ENCODE measurements around the gene USP43.

The USP43 gene

GRCh38 chr17:9676084-9676483 is 30.8 kb downstream of the USP43 start:
- no peak overlapping the region for H3K9ac ChIP-seq (ENCODE audit: low read depth in 1 of 2, low read length in 2 of 2)
- H3K4me3 ChIP-seq (ENCODE audit: low read depth in 1 of 2, low read length in 2 of 2), result no peak overlapping the region
- H3K9me3 ChIP-seq (ENCODE audit: control insufficient read depth in 1 of 2, low read length in 2 of 2), result peaks cover 5 to 9% of the 10 kb centered on the region in 2 donors
- H3K36me3 ChIP-seq (ENCODE audit: control insufficient read depth in 1 of 2, insufficient read depth in 2 of 2, low read length in 2 of 2), result peaks cover 11 to 15% of the 10 kb centered on the region in 2 donors
- no peak overlapping the region for H3K27ac ChIP-seq (ENCODE audit: low read depth, low read length)
- H3K27me3 ChIP-seq (ENCODE audit: control insufficient read depth in 1 of 2, insufficient read depth in 2 of 2, low read length in 2 of 2), result no peaks in the 10 kb centered on the region
- no peaks in the 10 kb centered on the region for H3K4me1 ChIP-seq (ENCODE audit: control insufficient read depth in 1 of 2, insufficient read depth in 2 of 2, low read length in 2 of 2)

- no peak overlapping the region for H3K4me3 ChIP-seq (ENCODE audit: low read depth in 1 of 2, low read length in 2 of 2)
- peaks cover 5 to 9% of the 10 kb centered on the region in 2 donors for H3K9me3 ChIP-seq (ENCODE audit: control insufficient read depth in 1 of 2, low read length in 2 of 2)
- H3K9ac ChIP-seq (ENCODE audit: low read depth in 1 of 2, low read length in 2 of 2), result no peak overlapping the region
- H3K4me1 ChIP-seq (ENCODE audit: control insufficient read depth in 1 of 2, insufficient read depth in 2 of 2, low read length in 2 of 2), result no peaks in the 10 kb centered on the region
- no peak overlapping the region for H3K27ac ChIP-seq (ENCODE audit: low read depth, low read length)
- no peaks in the 10 kb centered on the region for H3K27me3 ChIP-seq (ENCODE audit: control insufficient read depth in 1 of 2, insufficient read depth in 2 of 2, low read length in 2 of 2)
- H3K36me3 ChIP-seq (ENCODE audit: control insufficient read depth in 1 of 2, insufficient read depth in 2 of 2, low read length in 2 of 2), result peaks cover 11 to 15% of the 10 kb centered on the region in 2 donors
Observed at GRCh38 chr17:9676820-9677310, 31.5 kb downstream of the USP43 start.

- Histone ChIP-seq H3K4me3 (ENCODE audit: low read depth in 1 of 2, low read length in 2 of 2) (no peak overlapping the region), H3K27ac (ENCODE audit: low read depth, low read length) (no peak overlapping the region), H3K9me3 (ENCODE audit: control insufficient read depth in 1 of 2, low read length in 2 of 2) (peaks cover 5 to 9% of the 10 kb centered on the region in 2 donors), H3K36me3 (ENCODE audit: control insufficient read depth in 1 of 2, insufficient read depth in 2 of 2, low read length in 2 of 2) (peaks cover 13% of the 10 kb centered on the region in 2 donors), H3K9ac (ENCODE audit: low read depth in 1 of 2, low read length in 2 of 2) (no peak overlapping the region), H3K4me1 (ENCODE audit: control insufficient read depth in 1 of 2, insufficient read depth in 2 of 2, low read length in 2 of 2) (no peaks in the 10 kb centered on the region), H3K27me3 (ENCODE audit: control insufficient read depth in 1 of 2, insufficient read depth in 2 of 2, low read length in 2 of 2) (no peaks in the 10 kb centered on the region)
Observed at GRCh38 chr17:9677411-9677810, 32.1 kb downstream of the USP43 start.

GRCh38 chr17:9677896-9678295 is 32.6 kb downstream of the USP43 start:
- Histone ChIP-seq H3K4me3 (ENCODE audit: low read depth in 1 of 2, low read length in 2 of 2) (no peak overlapping the region), H3K9me3 (ENCODE audit: control insufficient read depth in 1 of 2, low read length in 2 of 2) (peaks cover 5 to 9% of the 10 kb centered on the region in 2 donors), H3K9ac (ENCODE audit: low read depth in 1 of 2, low read length in 2 of 2) (no peak overlapping the region), H3K4me1 (ENCODE audit: control insufficient read depth in 1 of 2, insufficient read depth in 2 of 2, low read length in 2 of 2) (no peaks in the 10 kb centered on the region), H3K27ac (ENCODE audit: low read depth, low read length) (no peak overlapping the region), H3K27me3 (ENCODE audit: control insufficient read depth in 1 of 2, insufficient read depth in 2 of 2, low read length in 2 of 2) (no peaks in the 10 kb centered on the region), H3K36me3 (ENCODE audit: control insufficient read depth in 1 of 2, insufficient read depth in 2 of 2, low read length in 2 of 2) (peaks cover 11 to 18% of the 10 kb centered on the region in 2 donors)

- H3K27me3 ChIP-seq (ENCODE audit: control insufficient read depth in 1 of 2, insufficient read depth in 2 of 2, low read length in 2 of 2), result no peaks in the 10 kb centered on the region
- no peaks in the 10 kb centered on the region for H3K4me1 ChIP-seq (ENCODE audit: control insufficient read depth in 1 of 2, insufficient read depth in 2 of 2, low read length in 2 of 2)
- H3K36me3 ChIP-seq (ENCODE audit: control insufficient read depth in 1 of 2, insufficient read depth in 2 of 2, low read length in 2 of 2), result peaks cover 5 to 34% of the 10 kb centered on the region in 2 donors
- no peak overlapping the region for H3K4me3 ChIP-seq (ENCODE audit: low read depth in 1 of 2, low read length in 2 of 2)
- H3K27ac ChIP-seq (ENCODE audit: low read depth, low read length), result no peak overlapping the region
- no peak overlapping the region for H3K9ac ChIP-seq (ENCODE audit: low read depth in 1 of 2, low read length in 2 of 2)
- peaks cover 3% of the 10 kb centered on the region in 2 donors for H3K9me3 ChIP-seq (ENCODE audit: control insufficient read depth in 1 of 2, low read length in 2 of 2)
Observed at GRCh38 chr17:9684955-9685621, 39.8 kb downstream of the USP43 start.

DNA sequence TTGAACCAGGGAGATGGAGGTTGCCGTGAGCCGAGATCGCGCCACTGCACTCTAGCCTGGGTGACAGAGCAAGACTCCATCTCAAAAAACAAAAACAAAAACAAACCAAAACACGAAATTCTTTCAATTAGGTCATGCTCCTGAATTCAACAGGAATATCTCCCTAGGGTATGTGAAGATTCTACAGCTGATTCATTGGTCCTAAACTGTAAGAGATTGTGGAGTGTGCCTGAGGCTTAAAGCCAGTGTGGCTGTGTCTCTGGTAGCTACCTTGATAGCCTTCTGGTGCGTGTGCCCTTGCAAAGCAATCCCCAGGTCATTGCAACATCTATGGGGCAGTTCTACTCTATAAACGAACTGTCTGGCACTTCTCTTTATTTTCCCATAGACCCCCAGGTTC is 48.4 kb downstream of the USP43 start:
- H3K4me3 ChIP-seq (ENCODE audit: low read depth in 1 of 2, low read length in 2 of 2), result no peak overlapping the region
- no peak overlapping the region for H3K9ac ChIP-seq (ENCODE audit: low read depth in 1 of 2, low read length in 2 of 2)
- no peaks in the 10 kb centered on the region for H3K4me1 ChIP-seq (ENCODE audit: control insufficient read depth in 1 of 2, insufficient read depth in 2 of 2, low read length in 2 of 2)
- no peak overlapping the region for H3K27ac ChIP-seq (ENCODE audit: low read depth, low read length)
- H3K27me3 ChIP-seq (ENCODE audit: control insufficient read depth in 1 of 2, insufficient read depth in 2 of 2, low read length in 2 of 2), result no peaks in the 10 kb centered on the region
- H3K9me3 ChIP-seq (ENCODE audit: control insufficient read depth in 1 of 2, low read length in 2 of 2), result no peaks in the 10 kb centered on the region
- peaks cover 0 to 33% of the 10 kb centered on the region in 2 donors for H3K36me3 ChIP-seq (ENCODE audit: control insufficient read depth in 1 of 2, insufficient read depth in 2 of 2, low read length in 2 of 2)

DNA sequence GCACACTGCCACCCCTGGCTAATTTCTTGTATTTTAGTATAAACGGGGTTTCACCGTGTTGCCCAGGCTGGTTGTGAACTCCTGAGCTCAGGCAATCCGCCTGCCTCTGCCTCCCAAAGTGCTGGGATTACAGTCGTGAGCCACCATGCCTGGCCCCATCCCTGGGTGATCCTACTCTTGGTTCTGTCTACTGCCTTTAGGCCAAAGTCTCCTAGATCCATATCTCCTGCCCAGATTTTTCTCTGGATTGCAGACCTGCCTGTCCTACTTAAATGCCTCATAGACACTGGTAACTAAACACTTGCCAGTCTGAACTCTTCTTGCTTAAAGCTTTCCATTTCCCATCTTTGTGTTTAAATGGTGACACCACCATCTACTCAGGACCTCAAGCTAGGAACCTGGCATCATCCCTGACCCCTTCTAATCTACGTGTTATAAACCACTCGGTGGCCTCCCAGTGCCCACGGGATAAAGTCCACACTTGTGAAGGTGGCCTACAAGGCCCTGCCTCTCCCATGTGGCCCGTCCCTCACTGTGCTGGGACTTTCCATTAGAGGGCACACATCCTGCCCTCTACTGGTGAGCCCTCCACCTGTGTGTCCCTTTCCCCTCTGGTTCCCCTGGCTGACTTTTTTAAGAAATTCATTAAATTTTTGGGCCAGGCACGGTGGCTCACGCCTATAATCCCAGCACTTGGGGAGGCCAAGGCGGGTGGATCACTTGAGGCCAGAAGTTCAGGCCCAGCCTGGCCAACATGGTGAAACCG is 51.1 kb downstream of the USP43 start:
- Histone ChIP-seq H3K4me1 (ENCODE audit: control insufficient read depth in 1 of 2, insufficient read depth in 2 of 2, low read length in 2 of 2) (no peaks in the 10 kb centered on the region), H3K9ac (ENCODE audit: low read depth in 1 of 2, low read length in 2 of 2) (no peak overlapping the region), H3K9me3 (ENCODE audit: control insufficient read depth in 1 of 2, low read length in 2 of 2) (no peaks in the 10 kb centered on the region), H3K36me3 (ENCODE audit: control insufficient read depth in 1 of 2, insufficient read depth in 2 of 2, low read length in 2 of 2) (peaks cover 0 to 44% of the 10 kb centered on the region in 2 donors), H3K4me3 (ENCODE audit: low read depth in 1 of 2, low read length in 2 of 2) (no peak overlapping the region), H3K27me3 (ENCODE audit: control insufficient read depth in 1 of 2, insufficient read depth in 2 of 2, low read length in 2 of 2) (no peaks in the 10 kb centered on the region), H3K27ac (ENCODE audit: low read depth, low read length) (no peak overlapping the region)

GRCh38 chr17:9700136-9700535 is 54.8 kb downstream of the USP43 start:
- Histone ChIP-seq H3K27ac (ENCODE audit: low read depth, low read length) (no peak overlapping the region), H3K4me1 (ENCODE audit: control insufficient read depth in 1 of 2, insufficient read depth in 2 of 2, low read length in 2 of 2) (no peaks in the 10 kb centered on the region), H3K36me3 (ENCODE audit: control insufficient read depth in 1 of 2, insufficient read depth in 2 of 2, low read length in 2 of 2) (peaks cover 0 to 48% of the 10 kb centered on the region in 2 donors), H3K4me3 (ENCODE audit: low read depth in 1 of 2, low read length in 2 of 2) (no peak overlapping the region), H3K9ac (ENCODE audit: low read depth in 1 of 2, low read length in 2 of 2) (no peak overlapping the region), H3K9me3 (ENCODE audit: control insufficient read depth in 1 of 2, low read length in 2 of 2) (no peaks in the 10 kb centered on the region), H3K27me3 (ENCODE audit: control insufficient read depth in 1 of 2, insufficient read depth in 2 of 2, low read length in 2 of 2) (no peaks in the 10 kb centered on the region)

GRCh38 chr17:9700754-9701476 is 55.6 kb downstream of the USP43 start:
- Histone ChIP-seq H3K9me3 (ENCODE audit: control insufficient read depth in 1 of 2, low read length in 2 of 2) (no peaks in the 10 kb centered on the region), H3K4me3 (ENCODE audit: low read depth in 1 of 2, low read length in 2 of 2) (no peak overlapping the region), H3K36me3 (ENCODE audit: control insufficient read depth in 1 of 2, insufficient read depth in 2 of 2, low read length in 2 of 2) (peaks cover 0 to 44% of the 10 kb centered on the region in 2 donors), H3K4me1 (ENCODE audit: control insufficient read depth in 1 of 2, insufficient read depth in 2 of 2, low read length in 2 of 2) (no peaks in the 10 kb centered on the region), H3K27ac (ENCODE audit: low read depth, low read length) (no peak overlapping the region), H3K27me3 (ENCODE audit: control insufficient read depth in 1 of 2, insufficient read depth in 2 of 2, low read length in 2 of 2) (no peaks in the 10 kb centered on the region), H3K9ac (ENCODE audit: low read depth in 1 of 2, low read length in 2 of 2) (no peak overlapping the region)

DNA sequence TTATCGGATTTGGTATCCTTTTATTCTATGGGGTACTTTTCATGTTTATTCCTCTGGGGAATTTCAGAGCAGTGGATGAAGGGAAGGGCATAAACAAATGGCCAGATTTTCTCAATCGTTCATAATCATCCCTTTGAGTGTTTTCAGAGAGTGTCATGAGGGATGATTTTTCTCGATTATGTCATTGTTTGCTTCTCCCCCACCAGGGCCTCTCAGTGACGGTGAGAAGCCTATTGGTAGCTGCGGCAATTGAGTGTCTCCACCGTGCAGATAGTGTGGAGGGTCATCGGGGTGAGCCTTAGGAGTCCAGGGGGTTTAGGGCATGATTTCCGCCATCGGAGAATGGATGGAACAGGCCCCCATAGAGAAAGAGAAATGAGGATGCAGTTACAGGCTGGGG is 57.2 kb downstream of the USP43 start:
- Histone ChIP-seq H3K4me3 (ENCODE audit: low read depth in 1 of 2, low read length in 2 of 2) (no peak overlapping the region), H3K36me3 (ENCODE audit: control insufficient read depth in 1 of 2, insufficient read depth in 2 of 2, low read length in 2 of 2) (peaks cover 0 to 38% of the 10 kb centered on the region in 2 donors), H3K9me3 (ENCODE audit: control insufficient read depth in 1 of 2, low read length in 2 of 2) (no peaks in the 10 kb centered on the region), H3K4me1 (ENCODE audit: control insufficient read depth in 1 of 2, insufficient read depth in 2 of 2, low read length in 2 of 2) (no peaks in the 10 kb centered on the region), H3K27ac (ENCODE audit: low read depth, low read length) (no peak overlapping the region), H3K9ac (ENCODE audit: low read depth in 1 of 2, low read length in 2 of 2) (no peak overlapping the region), H3K27me3 (ENCODE audit: control insufficient read depth in 1 of 2, insufficient read depth in 2 of 2, low read length in 2 of 2) (no peaks in the 10 kb centered on the region)

All from duodenal mucosa (tissue), 2 donors.